Sigmoid colon (tissue), 4 donors: Measurements from ENCODE around the gene CDC42EP4.

Experiments
- EP300 ChIP-seq, 4 donors: sonication (generic); formaldehyde crosslinking; IDR thresholded peaks; one replicate each; pipeline ENCODE4 v1.6.1; 2017; ENCODE audit warnings: antibody characterized with exemption in 4 of 4
- TF ChIP-seq, protein P1 (sequence below), 4 experiments: fragments of 450-650 bp in 3 of 4; fragments of 200-600 bp in 1 of 4; IDR thresholded peaks; one replicate each; pipeline ENCODE4 v1.5.1; 2016 to 2019; ENCODE audit warnings: antibody characterized with exemption in 4 of 4, mild to moderate bottlenecking in 3 of 4, moderate library complexity in 2 of 4

GRCh38 chr17:73359352-73359751 is 47.6 kb upstream of the CDC42EP4 start:
- TF ChIP-seq EP300 (IDR thresholded peaks at IDR 0.05): no peak
- TF ChIP-seq, protein P1, sequence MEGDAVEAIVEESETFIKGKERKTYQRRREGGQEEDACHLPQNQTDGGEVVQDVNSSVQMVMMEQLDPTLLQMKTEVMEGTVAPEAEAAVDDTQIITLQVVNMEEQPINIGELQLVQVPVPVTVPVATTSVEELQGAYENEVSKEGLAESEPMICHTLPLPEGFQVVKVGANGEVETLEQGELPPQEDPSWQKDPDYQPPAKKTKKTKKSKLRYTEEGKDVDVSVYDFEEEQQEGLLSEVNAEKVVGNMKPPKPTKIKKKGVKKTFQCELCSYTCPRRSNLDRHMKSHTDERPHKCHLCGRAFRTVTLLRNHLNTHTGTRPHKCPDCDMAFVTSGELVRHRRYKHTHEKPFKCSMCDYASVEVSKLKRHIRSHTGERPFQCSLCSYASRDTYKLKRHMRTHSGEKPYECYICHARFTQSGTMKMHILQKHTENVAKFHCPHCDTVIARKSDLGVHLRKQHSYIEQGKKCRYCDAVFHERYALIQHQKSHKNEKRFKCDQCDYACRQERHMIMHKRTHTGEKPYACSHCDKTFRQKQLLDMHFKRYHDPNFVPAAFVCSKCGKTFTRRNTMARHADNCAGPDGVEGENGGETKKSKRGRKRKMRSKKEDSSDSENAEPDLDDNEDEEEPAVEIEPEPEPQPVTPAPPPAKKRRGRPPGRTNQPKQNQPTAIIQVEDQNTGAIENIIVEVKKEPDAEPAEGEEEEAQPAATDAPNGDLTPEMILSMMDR (IDR thresholded peaks at IDR 0.05): no peak
